GM23338 (cell line): Measurements from ENCODE around the gene TOP2A. TPM values are rescaled to one million over a fixed set of nuclear protein-coding genes. Genes with fewer than 3 reads are reported as not detected.

Source experiments
- ATAC-seq: fragments of 200-7000 bp; cut with Tn5 transposase; 3 replicates; pipeline ENCODE4 v1.9.1; 2020
- DNase-seq: peaks from one replicate; pipeline ENCODE4 v3.0.0-alpha.2; 2015; ENCODE audit warnings: low spot score
- H2AFZ ChIP-seq: fragments of 200-600 bp; sonication (generic); 2 replicates; pipeline ENCODE4 v1.8.0; 2016; ENCODE audit warnings: antibody characterized with exemption, mild to moderate bottlenecking, moderate library complexity
- H3F3A ChIP-seq: fragments of 200-600 bp; sonication (generic); replicated peaks from 2 replicates; pipeline ENCODE4 v1.8.0; 2017; ENCODE audit warnings: antibody characterized with exemption, mixed run types, low read depth
- H3K27ac ChIP-seq: fragments of 200-600 bp; sonication (generic); 2 replicates; pipeline ENCODE4 v1.6.1; 2016; ENCODE audit warnings: low read depth
- H3K27me3 ChIP-seq: fragments of 200-600 bp; sonication (generic); 2 replicates; pipeline ENCODE4 v1.8.0; 2016; ENCODE audit warnings: mild to moderate bottlenecking, mixed run types, moderate library complexity; ENCODE audit not compliant: insufficient read depth
- H3K36me3 ChIP-seq: fragments of 200-600 bp; sonication (generic); 2 replicates; pipeline ENCODE4 v1.8.0; 2016; ENCODE audit warnings: mild to moderate bottlenecking; ENCODE audit not compliant: insufficient read depth
- H3K4me1 ChIP-seq: fragments of 200-600 bp; sonication (generic); 2 replicates; pipeline ENCODE4 v1.8.0; 2016; ENCODE audit warnings: mild to moderate bottlenecking, moderate library complexity; ENCODE audit not compliant: insufficient read depth
- H3K4me2 ChIP-seq: fragments of 200-600 bp; sonication (generic); 2 replicates; pipeline ENCODE4 v1.7.1; 2017; ENCODE audit warnings: mixed run types
- H3K4me3 ChIP-seq: fragments of 200-600 bp; sonication (generic); 2 replicates; pipeline ENCODE4 v1.6.1; 2016; ENCODE audit warnings: mixed run types
- H3K79me2 ChIP-seq: fragments of 200-600 bp; sonication (generic); replicated peaks from 2 replicates; pipeline ENCODE4 v1.8.0; 2017; ENCODE audit warnings: mild to moderate bottlenecking; ENCODE audit not compliant: insufficient read depth
- H3K9me2 ChIP-seq: fragments of 200-600 bp; sonication (generic); 2 replicates; pipeline ENCODE4 v1.8.0; 2017; ENCODE audit not compliant: insufficient read depth
- H4K20me1 ChIP-seq: fragments of 200-600 bp; sonication (generic); replicated peaks from 2 replicates; pipeline ENCODE4 v1.8.0; 2017; ENCODE audit warnings: mild to moderate bottlenecking; ENCODE audit not compliant: insufficient read depth
- H3K27ac Mint-ChIP-seq: 2 replicates; pipeline ENCODE4 v1.8.0; 2020; ENCODE audit warnings: inconsistent platforms, mild to moderate bottlenecking, moderate library complexity, mixed read lengths
- H3K27me3 Mint-ChIP-seq: 3 replicates; pipeline ENCODE4 v1.8.0; 2022; ENCODE audit warnings: low read depth, mild to moderate bottlenecking, moderate library complexity, mixed read lengths, inconsistent platforms; ENCODE audit not compliant: insufficient read depth, poor library complexity
- H3K36me3 Mint-ChIP-seq: 3 replicates; pipeline ENCODE4 v1.8.0; 2021; ENCODE audit warnings: low read depth, mild to moderate bottlenecking, inconsistent platforms, moderate library complexity, mixed read lengths
- H3K4me1 Mint-ChIP-seq: 3 replicates; pipeline ENCODE4 v1.8.0; 2020; ENCODE audit warnings: mild to moderate bottlenecking, inconsistent platforms, mixed read lengths
- H3K4me3 Mint-ChIP-seq: 3 replicates; pipeline ENCODE4 v1.8.0; 2021; ENCODE audit warnings: moderate library complexity, mild to moderate bottlenecking, inconsistent platforms, mixed read lengths
- H3K9me3 Mint-ChIP-seq: 3 replicates; pipeline ENCODE4 v1.8.0; 2020; ENCODE audit warnings: moderate library complexity, mild to moderate bottlenecking, inconsistent platforms, mixed read lengths
- CREB1 ChIP-seq: fragments of 250-450 bp; sonication (Bioruptor Pico); IDR thresholded peaks from 2 replicates; pipeline ENCODE4 v1.5.0; 2020; ENCODE audit warnings: low read depth, mild to moderate bottlenecking, moderate library complexity
- EZH2 ChIP-seq: fragments of 200-600 bp; sonication (generic); IDR thresholded peaks from one replicate; pipeline ENCODE4 v1.8.0; 2017; ENCODE audit warnings: antibody characterized with exemption, mild to moderate bottlenecking, low read depth; ENCODE audit not compliant: unreplicated experiment
- EZH2phosphoT487 ChIP-seq: fragments of 200-600 bp; sonication (generic); IDR thresholded peaks from one replicate; pipeline ENCODE4 v1.8.1; 2018; ENCODE audit warnings: antibody characterized with exemption; ENCODE audit not compliant: unreplicated experiment
- JUNB ChIP-seq: IDR thresholded peaks from one replicate; pipeline ENCODE4 v1.6.1; 2016; ENCODE audit warnings: antibody characterized with exemption; ENCODE audit not compliant: unreplicated experiment
- NANOG ChIP-seq: IDR thresholded peaks from 2 replicates; pipeline ENCODE4 v1.6.1; 2016; ENCODE audit warnings: antibody characterized with exemption, borderline replicate concordance
- REST ChIP-seq: IDR thresholded peaks from one replicate; pipeline ENCODE4 v1.6.1; 2018; ENCODE audit warnings: antibody characterized with exemption; ENCODE audit not compliant: unreplicated experiment
- ZNF114 ChIP-seq: fragments of 250-450 bp; sonication (Bioruptor Pico); IDR thresholded peaks from 2 replicates; pipeline ENCODE4 v1.5.0; 2020; ENCODE audit warnings: mild to moderate bottlenecking, moderate library complexity
- ZNF462 ChIP-seq: fragments of 250-450 bp; sonication (Bioruptor Pico); IDR thresholded peaks from 2 replicates; pipeline ENCODE4 v1.5.0; 2020; ENCODE audit warnings: mild to moderate bottlenecking, moderate library complexity
- polyA plus RNA-seq: library from polyadenylated mRNA; unstranded; fragments of >200 nt; fragmentation: Nextera tagmentation; extraction: Ambion mirVana; gene quantifications from 2 replicates; pipeline ENCODE4 v1.2.1, GENCODE V29; 2016
- total RNA-seq: library from RNA; depleted of rRNA; stranded (reverse); fragments of >200 nt; shearing (Covaris generic); gene quantifications from 2 replicates; pipeline ENCODE4 v1.2.3, GENCODE V29; 2014

Gene TOP2A
- total and polyA plus RNA-seq, 2 experiments from 2014 or later = 263 to 442 TPM

GRCh38 chr17:40458851-40459482 lies 41.3 kb upstream of the TOP2A start:
- Histone ChIP-seq H3K27me3 (no peaks in the 10 kb centered on the region), H3K9me2 (no peaks in the 10 kb centered on the region), H4K20me1 (no peaks in the 10 kb centered on the region), H3K4me2 (no peak overlapping the region), H3K4me3 (no peak overlapping the region), H3K36me3 (no peaks in the 10 kb centered on the region), H3K79me2 (no peaks in the 10 kb centered on the region), H3F3A (no peaks in the 10 kb centered on the region), H3K4me1 (peaks cover 33% of the 10 kb centered on the region), H2AFZ (no peak overlapping the region), H3K27ac (peak overlapping the region; percentile 26; the same call in 1 of the 2 replicates)
- no peaks in the 10 kb centered on the region for H3K9me3 Mint-ChIP-seq
- peaks cover 25% of the 10 kb centered on the region for H3K27me3 Mint-ChIP-seq
- peaks cover 33% of the 10 kb centered on the region for H3K36me3 Mint-ChIP-seq
- no peak for TF ChIP-seq NANOG
- TF ChIP-seq EZH2 = no peak
- TF ChIP-seq ZNF462 (CRISPR knock-in tag) = no peak
- no peak for TF ChIP-seq REST
- no peak for TF ChIP-seq ZNF114 (CRISPR knock-in tag)
- TF ChIP-seq JUNB = no peak
- no peak for TF ChIP-seq CREB1
- no peak for TF ChIP-seq EZH2phosphoT487
- no peak overlapping the region for H3K4me3 Mint-ChIP-seq
- H3K4me1 Mint-ChIP-seq = peaks cover 48% of the 10 kb centered on the region
- H3K27ac Mint-ChIP-seq = no peak overlapping the region; the same call in 1 of the 2 replicates
- DNase-seq (no peak), ATAC-seq (no peak)
